Loucy (cell line): ENCODE measurements around the gene ZNRF3.
"Not testable (repeated sequence)": the region's sequence is repeated elsewhere in the genome, so short reads cannot be mapped to it uniquely, and the experiment has no call there.

Experiments
- H2AFZ ChIP-seq: fragments of 200-600 bp; sonication (generic); 2 replicates; pipeline ENCODE4 v1.6.0; 2016; ENCODE audit warnings: antibody characterized with exemption, mild to moderate bottlenecking, low read length, moderate library complexity
- H3F3A ChIP-seq: fragments of 200-600 bp; 2 replicates; pipeline ENCODE4 v1.6.0; 2016; ENCODE audit warnings: antibody characterized with exemption, low read depth, mild to moderate bottlenecking
- H3K27me3 ChIP-seq: fragments of 200-600 bp; sonication (generic); 2 replicates; pipeline ENCODE4 v1.6.1; 2014; ENCODE audit warnings: low read length, mild to moderate bottlenecking; ENCODE audit not compliant: insufficient read depth, poor library complexity, severe bottlenecking
- H3K36me3 ChIP-seq: fragments of 200-600 bp; sonication (generic); 2 replicates; pipeline ENCODE4 v1.6.1; 2016; ENCODE audit warnings: low read length; ENCODE audit not compliant: insufficient read depth
- H3K4me1 ChIP-seq: fragments of 200-600 bp; sonication (generic); 2 replicates; pipeline ENCODE4 v1.5.1; 2014; ENCODE audit warnings: low read length, mild to moderate bottlenecking; ENCODE audit not compliant: insufficient read depth, poor library complexity, severe bottlenecking
- H3K4me2 ChIP-seq: fragments of 200-600 bp; sonication (generic); 2 replicates; pipeline ENCODE4 v1.6.0; 2014; ENCODE audit warnings: antibody characterized with exemption, low read length, low read depth, mild to moderate bottlenecking; ENCODE audit not compliant: poor library complexity, severe bottlenecking
- H3K4me3 ChIP-seq: fragments of 200-600 bp; sonication (generic); 2 replicates; pipeline ENCODE4 v1.5.1; 2014; ENCODE audit warnings: low read length, mild to moderate bottlenecking, mixed read lengths; ENCODE audit not compliant: poor library complexity, severe bottlenecking
- H3K79me2 ChIP-seq: fragments of 200-600 bp; sonication (generic); 2 replicates; pipeline ENCODE4 v1.6.1; 2014; ENCODE audit warnings: low read length; ENCODE audit not compliant: insufficient read depth
- H3K9ac ChIP-seq: fragments of 200-600 bp; sonication (generic); 2 replicates; pipeline ENCODE4 v1.6.0; 2014; ENCODE audit warnings: mild to moderate bottlenecking, low read depth, low read length, moderate library complexity; ENCODE audit not compliant: poor library complexity, severe bottlenecking
- H3K9me2 ChIP-seq: fragments of 200-600 bp; sonication (generic); replicated peaks from 2 replicates; pipeline ENCODE4 v1.6.1; 2016; ENCODE audit warnings: low read depth, low read length, mixed read lengths
- H3K9me3 ChIP-seq: fragments of 200-600 bp; sonication (generic); 2 replicates; pipeline ENCODE4 v1.6.1; 2014; ENCODE audit warnings: mild to moderate bottlenecking, antibody characterized with exemption, low read length, low read depth; ENCODE audit not compliant: insufficient read depth
- H4K20me1 ChIP-seq: fragments of 200-600 bp; sonication (generic); 2 replicates; pipeline ENCODE4 v1.6.0; 2014; ENCODE audit warnings: antibody characterized with exemption, low read length, mild to moderate bottlenecking; ENCODE audit not compliant: insufficient read depth, poor library complexity, severe bottlenecking
- EZH2phosphoT487 ChIP-seq: fragments of 200-600 bp; IDR thresholded peaks from 2 replicates; pipeline ENCODE4 v1.6.1; 2018; ENCODE audit warnings: antibody characterized with exemption, mild to moderate bottlenecking, moderate library complexity, borderline replicate concordance
- TF ChIP-seq, protein P1 (sequence below): fragments of 200-600 bp; sonication (generic); conservative IDR thresholded peaks from 2 replicates; pipeline ENCODE4 v1.5.1; 2014; ENCODE audit warnings: mild to moderate bottlenecking, antibody characterized with exemption, low read length

The ZNRF3 gene

DNA sequence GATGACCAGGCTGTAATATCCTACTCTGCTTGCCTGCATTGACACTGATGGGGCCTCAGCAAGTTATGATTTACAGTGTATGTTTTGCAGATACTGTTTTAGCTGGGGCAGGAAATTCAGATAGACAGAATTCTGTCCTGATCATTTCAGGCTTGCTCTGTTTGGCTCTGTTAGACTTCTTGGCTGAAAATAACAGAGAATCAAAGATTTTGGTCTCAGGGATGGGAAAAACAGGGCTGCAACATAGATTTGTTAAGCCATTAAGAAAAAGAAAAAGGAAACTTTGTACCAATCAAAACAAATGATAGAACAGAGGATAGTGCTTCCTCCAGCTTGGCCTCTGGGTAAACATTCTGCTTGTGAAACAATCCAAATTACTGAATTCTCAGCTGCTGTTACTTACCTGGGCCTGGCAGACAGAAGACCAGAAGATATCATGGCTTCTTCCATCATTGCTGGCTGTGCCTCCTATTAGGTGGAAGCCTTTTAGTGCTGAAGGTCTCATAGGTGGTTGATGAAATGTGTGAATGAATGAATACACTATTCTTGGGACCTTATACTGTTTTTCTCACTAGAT lies 22.0 kb downstream of the ZNRF3 start:
- H3K4me2 ChIP-seq, result no peak overlapping the region
- H3K4me1 ChIP-seq, result peaks cover 16% of the 10 kb centered on the region
- H2AFZ ChIP-seq, result no peak overlapping the region
- no peaks in the 10 kb centered on the region for H3K27me3 ChIP-seq
- no peaks in the 10 kb centered on the region for H3K9me3 ChIP-seq
- no peaks in the 10 kb centered on the region for H3F3A ChIP-seq
- no peaks in the 10 kb centered on the region for H3K36me3 ChIP-seq
- H3K79me2 ChIP-seq, result peaks cover 86% of the 10 kb centered on the region; the same call in 1 of the 2 replicates
- H3K9ac ChIP-seq, result no peak overlapping the region
- peaks cover 3% of the 10 kb centered on the region for H4K20me1 ChIP-seq
- H3K9me2 ChIP-seq, result no peaks in the 10 kb centered on the region
- H3K4me3 ChIP-seq, result no peak overlapping the region
- TF ChIP-seq, protein P1, sequence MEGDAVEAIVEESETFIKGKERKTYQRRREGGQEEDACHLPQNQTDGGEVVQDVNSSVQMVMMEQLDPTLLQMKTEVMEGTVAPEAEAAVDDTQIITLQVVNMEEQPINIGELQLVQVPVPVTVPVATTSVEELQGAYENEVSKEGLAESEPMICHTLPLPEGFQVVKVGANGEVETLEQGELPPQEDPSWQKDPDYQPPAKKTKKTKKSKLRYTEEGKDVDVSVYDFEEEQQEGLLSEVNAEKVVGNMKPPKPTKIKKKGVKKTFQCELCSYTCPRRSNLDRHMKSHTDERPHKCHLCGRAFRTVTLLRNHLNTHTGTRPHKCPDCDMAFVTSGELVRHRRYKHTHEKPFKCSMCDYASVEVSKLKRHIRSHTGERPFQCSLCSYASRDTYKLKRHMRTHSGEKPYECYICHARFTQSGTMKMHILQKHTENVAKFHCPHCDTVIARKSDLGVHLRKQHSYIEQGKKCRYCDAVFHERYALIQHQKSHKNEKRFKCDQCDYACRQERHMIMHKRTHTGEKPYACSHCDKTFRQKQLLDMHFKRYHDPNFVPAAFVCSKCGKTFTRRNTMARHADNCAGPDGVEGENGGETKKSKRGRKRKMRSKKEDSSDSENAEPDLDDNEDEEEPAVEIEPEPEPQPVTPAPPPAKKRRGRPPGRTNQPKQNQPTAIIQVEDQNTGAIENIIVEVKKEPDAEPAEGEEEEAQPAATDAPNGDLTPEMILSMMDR, result no peak
- no peak for TF ChIP-seq EZH2phosphoT487

- no peaks in the 10 kb centered on the region for H3K9me3 ChIP-seq
- H3K4me2 ChIP-seq, result no peak overlapping the region
- H2AFZ ChIP-seq, result no peak overlapping the region
- H3K4me1 ChIP-seq, result peaks cover 13% of the 10 kb centered on the region
- no peaks in the 10 kb centered on the region for H3K27me3 ChIP-seq
- H3F3A ChIP-seq, result no peaks in the 10 kb centered on the region
- TF ChIP-seq, protein P1, result no peak
- TF ChIP-seq EZH2phosphoT487, result no peak
- peaks cover 4% of the 10 kb centered on the region for H4K20me1 ChIP-seq
- H3K4me3 ChIP-seq, result no peak overlapping the region
- H3K36me3 ChIP-seq, result no peaks in the 10 kb centered on the region
- H3K9me2 ChIP-seq, result no peaks in the 10 kb centered on the region
- H3K9ac ChIP-seq, result no peak overlapping the region
- peaks cover 86% of the 10 kb centered on the region; the same call in 1 of the 2 replicates for H3K79me2 ChIP-seq
Observed at GRCh38 chr22:28906312-28906711, 22.9 kb downstream of the ZNRF3 start.

DNA sequence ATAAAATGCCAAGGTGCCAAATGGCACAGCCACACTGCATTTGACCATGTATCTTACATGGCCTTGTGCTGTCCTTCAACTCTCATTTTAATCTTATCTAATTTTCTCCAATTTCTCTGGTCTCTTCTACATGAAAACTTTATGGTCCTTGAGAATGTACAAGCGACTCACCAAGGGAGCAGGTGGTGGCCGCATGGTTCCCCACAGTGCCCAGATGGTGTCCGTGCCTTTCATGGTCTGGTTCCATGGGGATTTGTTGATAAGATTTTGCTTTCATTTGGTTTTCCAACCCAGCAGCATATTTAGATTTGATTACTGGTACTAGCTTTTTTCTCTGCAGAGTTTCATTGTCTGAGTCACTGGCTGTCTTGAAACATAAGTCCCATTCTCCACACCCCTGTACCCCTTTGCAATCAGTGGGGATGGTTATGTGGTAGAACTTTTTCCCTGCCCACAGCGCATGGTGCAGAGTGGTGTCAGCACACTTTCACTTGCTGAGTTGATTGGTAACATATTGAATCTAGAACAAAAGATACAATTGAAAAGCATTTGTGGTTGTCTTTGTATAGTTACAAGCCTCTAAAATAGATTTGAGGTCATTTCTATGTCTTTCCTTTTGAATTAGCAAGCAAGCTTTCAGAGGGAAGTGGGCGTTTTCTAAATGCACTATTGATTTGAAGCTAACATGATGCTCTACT lies 24.1 kb downstream of the ZNRF3 start:
- no peaks in the 10 kb centered on the region for H3K27me3 ChIP-seq
- H3K4me3 ChIP-seq, result no peak overlapping the region
- no peak overlapping the region for H3K4me2 ChIP-seq
- H3K36me3 ChIP-seq, result no peaks in the 10 kb centered on the region
- H3K9me2 ChIP-seq, result no peaks in the 10 kb centered on the region
- peaks cover 13% of the 10 kb centered on the region for H3K4me1 ChIP-seq
- no peaks in the 10 kb centered on the region for H3F3A ChIP-seq
- H3K9me3 ChIP-seq, result no peaks in the 10 kb centered on the region
- H4K20me1 ChIP-seq, result peaks cover 9% of the 10 kb centered on the region
- no peak overlapping the region for H3K9ac ChIP-seq
- TF ChIP-seq, protein P1, result no peak
- TF ChIP-seq EZH2phosphoT487, result no peak
- peaks cover 83% of the 10 kb centered on the region; the same call in 1 of the 2 replicates for H3K79me2 ChIP-seq
- H2AFZ ChIP-seq, result no peak overlapping the region

DNA sequence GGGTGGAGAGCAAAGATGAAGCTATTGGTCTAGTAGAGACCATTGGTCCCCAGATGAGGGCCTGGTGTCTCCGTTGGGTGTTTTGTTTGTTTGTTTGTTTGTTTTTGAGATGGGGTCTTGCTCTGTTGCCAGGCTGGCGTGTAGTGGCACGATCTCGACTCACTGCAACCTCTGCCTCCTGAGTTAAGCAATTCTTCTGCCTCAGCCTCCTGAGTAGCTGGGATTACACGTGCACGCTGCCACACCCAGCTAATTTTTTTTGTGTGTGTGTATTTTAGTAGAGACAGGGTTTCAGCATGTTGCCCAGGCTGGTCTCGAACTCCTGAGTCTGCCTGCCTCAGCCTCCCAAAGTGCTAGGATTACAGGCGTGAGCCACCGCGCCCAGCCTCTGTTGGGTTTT lies 25.4 kb downstream of the ZNRF3 start:
- Histone ChIP-seq H3K79me2 (peaks cover 79% of the 10 kb centered on the region; the same call in 1 of the 2 replicates), H3K4me1 (peaks cover 16% of the 10 kb centered on the region)
- H3K9me3 ChIP-seq, H3F3A ChIP-seq, H2AFZ ChIP-seq, H3K9me2 ChIP-seq, H3K4me3 ChIP-seq, H4K20me1 ChIP-seq, H3K4me2 ChIP-seq, H3K27me3 ChIP-seq, H3K9ac ChIP-seq, H3K36me3 ChIP-seq: not testable (repeated sequence)
